CD4-positive, alpha-beta T cell treated with Interleukin-4 for 1 hour (primary cell): ENCODE results near the gene LRFN2.

ENCODE experiments used
- DNase-seq, 2 donors: peaks; one replicate each; pipeline ENCODE4 v3.0.0-alpha.2; 2020 to 2022

LRFN2 gene

GRCh38 chr6:40394381-40394780 is 192.8 kb downstream of the LRFN2 start:
- DNase-seq = no peak

GRCh38 chr6:40393641-40394040 is 193.5 kb downstream of the LRFN2 start:
- DNase-seq = no peak

DNA sequence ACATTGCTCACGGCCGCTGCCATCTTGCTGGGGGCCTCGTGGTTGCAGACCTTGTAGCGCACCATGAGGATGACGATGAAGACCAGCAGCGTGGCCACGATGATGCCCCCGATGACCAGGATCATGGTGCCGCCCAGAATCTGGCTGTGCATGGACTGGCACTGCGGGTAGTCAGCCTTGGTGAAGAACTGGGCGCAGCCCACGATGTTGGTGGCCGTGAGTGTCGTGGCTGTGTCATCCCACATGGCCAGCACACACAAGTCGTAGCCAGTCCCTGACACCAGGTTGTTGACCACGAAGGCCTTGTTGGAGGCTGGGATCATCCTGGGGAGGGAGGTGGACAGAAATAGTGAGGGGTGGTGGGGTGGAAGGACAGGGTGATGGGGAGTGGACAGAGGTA is 194.6 kb downstream of the LRFN2 start:
- no peak for DNase-seq

DNA sequence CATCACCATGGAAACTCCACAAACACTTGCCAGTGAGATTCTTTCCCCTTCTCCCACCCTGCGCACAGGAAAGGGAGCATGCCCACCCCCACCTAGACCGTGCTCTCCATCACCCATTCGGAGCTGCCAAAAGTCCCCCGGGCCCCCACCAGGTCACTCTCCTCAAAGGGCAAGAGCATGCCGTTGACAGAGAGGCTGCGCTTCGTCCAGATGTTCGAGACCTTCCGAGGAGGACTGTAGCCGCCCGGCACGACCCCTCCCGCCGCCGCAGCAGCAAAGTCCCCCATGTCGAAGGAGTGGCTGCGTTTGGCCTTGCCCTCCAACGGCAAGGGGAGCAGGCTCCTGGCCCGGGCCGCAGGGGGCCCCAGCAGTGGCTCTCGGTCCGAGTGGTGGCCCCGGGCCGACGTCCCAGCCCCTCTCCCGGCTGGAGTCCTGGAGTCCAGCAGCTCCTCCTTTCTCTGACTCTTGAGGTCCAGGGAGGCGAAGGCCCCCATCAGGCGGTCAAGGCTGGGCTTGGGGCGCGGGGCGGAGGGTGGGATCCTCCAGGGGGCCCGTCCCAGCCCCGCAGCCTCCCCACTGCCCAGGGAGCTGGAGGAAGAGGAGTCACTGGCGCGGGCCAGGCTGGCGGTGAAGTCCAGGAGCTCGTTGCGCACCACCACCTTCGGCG is 195.2 kb downstream of the LRFN2 start:
- DNase-seq = no peak

- peak in 1 of 2 donors; percentile 50 for DNase-seq
Measured at GRCh38 chr6:40391086-40391485, 196.1 kb downstream of the LRFN2 start.

- no peak for DNase-seq
Measured at GRCh38 chr6:40390144-40390800, 196.9 kb downstream of the LRFN2 start.

- DNase-seq = peak; percentile 35 to 67
Measured at GRCh38 chr6:40389254-40389653, 197.9 kb downstream of the LRFN2 start.

- no peak for DNase-seq
Measured at GRCh38 chr6:40387871-40388264, 199.3 kb downstream of the LRFN2 start.

GRCh38 chr6:40387127-40387870 is 199.9 kb downstream of the LRFN2 start:
- peak in 1 of 2 donors; percentile 8 for DNase-seq

DNA sequence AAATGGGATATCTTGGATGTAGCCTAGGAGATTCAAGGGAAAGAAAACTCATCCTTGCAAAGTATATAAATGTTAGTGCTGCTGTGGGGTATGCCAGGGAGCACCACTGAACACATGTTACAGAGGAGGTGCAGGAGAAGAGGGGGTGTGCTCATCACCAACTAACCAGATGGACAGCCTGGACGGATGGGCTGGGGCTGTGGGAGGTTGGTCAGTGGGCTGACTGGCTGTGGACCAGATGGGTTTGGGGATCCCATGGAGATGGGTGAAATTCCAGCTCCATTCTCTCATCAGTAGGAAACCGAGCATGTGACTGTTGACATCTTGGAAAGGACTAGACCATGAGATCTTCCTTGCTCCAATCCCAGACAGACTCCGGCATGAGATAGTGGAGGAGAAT is 201.0 kb downstream of the LRFN2 start:
- no peak for DNase-seq

- DNase-seq = no peak
Measured at GRCh38 chr6:40383348-40384115, 203.6 kb downstream of the LRFN2 start.

DNA sequence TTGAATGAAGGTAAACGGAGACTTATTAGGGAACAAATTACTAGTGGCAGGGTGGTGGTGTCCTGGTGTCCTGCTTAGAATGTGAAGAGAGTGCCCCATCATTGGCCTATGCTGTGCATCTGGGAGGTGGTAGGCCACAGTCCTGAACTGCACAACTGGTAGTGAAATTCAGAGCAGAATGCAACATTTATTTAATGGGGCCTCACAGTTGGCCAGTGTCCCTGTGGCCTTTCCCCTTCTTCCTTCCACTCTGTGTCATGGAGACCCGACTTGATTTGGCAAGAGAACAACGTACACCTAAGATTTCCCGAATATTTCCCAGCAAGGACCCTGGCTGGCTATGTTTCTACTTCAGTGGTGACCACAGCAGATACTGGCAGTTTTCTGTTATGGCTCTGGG is 206.9 kb downstream of the LRFN2 start:
- no peak for DNase-seq

- DNase-seq = no peak
Measured at GRCh38 chr6:40379811-40380210, 207.4 kb downstream of the LRFN2 start.

DNA sequence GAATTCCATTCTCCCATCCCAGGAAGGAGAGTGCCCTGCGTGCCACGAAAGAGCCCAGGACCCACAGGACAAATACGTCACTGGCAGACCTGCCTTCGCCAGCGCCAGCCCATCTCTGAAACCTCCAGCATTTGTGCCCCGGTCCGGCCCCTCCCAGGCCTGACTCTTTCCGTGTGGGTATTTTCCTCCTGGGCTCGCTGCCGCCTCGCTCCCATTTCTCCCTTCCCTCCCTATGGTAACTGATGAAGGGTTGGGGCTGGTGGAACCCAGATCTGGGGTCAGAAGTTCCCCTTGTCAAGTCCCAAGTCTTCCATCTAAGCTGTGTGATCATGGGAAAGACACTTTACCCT is 208.5 kb downstream of the LRFN2 start:
- no peak for DNase-seq

- DNase-seq = no peak
Measured at GRCh38 chr6:40378071-40378724, 209.0 kb downstream of the LRFN2 start.

DNA sequence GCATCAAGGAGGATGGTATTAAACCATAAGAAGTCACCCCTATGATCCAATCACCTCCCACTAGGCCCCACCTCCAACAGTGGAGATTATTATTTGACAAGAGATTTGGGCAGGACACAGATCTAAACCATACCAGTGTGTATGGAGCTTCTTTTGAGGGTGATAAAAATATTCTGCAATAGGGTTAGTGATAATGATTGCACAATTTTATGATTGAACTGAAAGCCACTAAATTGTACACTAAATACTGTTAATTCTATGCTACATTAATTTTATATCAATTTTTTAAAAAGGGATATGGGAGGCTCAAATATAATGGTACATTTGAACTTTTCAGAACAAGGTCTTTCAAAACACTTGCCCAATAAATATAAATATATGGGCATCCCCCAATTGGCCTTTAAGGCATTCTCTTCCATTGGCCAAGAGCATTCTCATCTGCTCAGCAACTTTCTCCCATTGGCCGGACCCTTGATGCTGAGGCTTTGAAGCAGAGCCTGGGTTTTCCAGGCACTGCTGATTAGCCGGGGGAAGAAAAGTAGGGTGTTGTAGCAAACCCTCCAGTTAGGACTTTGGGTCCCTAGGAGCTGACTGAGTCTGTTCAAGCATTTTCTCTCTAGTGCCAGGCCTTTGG is 209.9 kb downstream of the LRFN2 start:
- DNase-seq = no peak

DNA sequence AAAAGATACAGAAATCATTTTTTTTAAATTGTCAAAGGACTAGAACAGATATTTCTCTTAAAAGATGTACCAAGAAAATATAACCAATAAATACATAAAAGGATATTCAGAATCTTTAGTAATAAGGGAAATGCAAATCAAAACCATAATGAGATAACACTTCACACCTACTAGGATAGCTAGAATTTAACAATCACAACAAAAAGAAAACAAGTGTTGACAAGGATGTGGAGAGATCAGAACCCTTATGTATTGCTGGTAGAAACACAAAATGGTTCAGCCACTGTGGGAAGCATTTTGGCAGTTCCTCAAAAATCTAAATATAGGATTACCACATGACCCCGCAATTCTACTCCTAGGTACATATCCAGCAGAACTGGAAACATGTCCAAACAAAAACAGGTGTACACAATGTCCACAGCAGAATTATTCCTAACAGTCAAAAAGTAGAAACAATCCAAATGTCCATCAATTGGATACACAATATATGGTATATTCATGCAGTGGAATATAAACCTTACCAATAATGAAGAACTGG is 211.0 kb downstream of the LRFN2 start:
- DNase-seq = no peak

DNA sequence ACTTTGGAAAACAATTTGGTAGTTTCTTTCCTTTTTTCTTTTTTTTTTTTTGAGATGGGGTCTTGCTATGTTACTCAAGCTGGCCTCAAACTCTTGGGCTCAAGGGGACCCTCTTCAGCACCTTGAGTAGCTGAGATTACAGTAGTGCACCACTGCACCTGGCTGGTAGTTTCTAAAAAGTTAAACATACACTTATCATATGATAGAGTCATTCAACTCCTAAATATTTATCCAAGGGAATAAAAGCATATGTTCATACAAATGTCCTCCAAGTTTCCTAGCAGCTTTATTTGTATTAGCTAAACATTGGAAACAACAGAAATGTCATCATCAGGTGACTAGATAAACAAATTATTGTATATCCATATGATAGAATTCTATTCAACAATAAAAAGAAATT is 213.9 kb downstream of the LRFN2 start:
- no peak for DNase-seq

GRCh38 chr6:40371621-40372020 is 215.5 kb downstream of the LRFN2 start:
- no peak for DNase-seq

- no peak for DNase-seq
Measured at GRCh38 chr6:40371095-40371494, 216.1 kb downstream of the LRFN2 start.

GRCh38 chr6:40369891-40370290 is 217.3 kb downstream of the LRFN2 start:
- DNase-seq = no peak

GRCh38 chr6:40369042-40369441 is 218.1 kb downstream of the LRFN2 start:
- DNase-seq = no peak
